ENCODE results near the gene ARVCF. TPM values are rescaled to one million over a fixed set of nuclear protein-coding genes. Genes with fewer than 3 reads are reported as not detected.

Gene ARVCF
- total RNA-seq, 1 donor, result 27.1 TPM

DNA sequence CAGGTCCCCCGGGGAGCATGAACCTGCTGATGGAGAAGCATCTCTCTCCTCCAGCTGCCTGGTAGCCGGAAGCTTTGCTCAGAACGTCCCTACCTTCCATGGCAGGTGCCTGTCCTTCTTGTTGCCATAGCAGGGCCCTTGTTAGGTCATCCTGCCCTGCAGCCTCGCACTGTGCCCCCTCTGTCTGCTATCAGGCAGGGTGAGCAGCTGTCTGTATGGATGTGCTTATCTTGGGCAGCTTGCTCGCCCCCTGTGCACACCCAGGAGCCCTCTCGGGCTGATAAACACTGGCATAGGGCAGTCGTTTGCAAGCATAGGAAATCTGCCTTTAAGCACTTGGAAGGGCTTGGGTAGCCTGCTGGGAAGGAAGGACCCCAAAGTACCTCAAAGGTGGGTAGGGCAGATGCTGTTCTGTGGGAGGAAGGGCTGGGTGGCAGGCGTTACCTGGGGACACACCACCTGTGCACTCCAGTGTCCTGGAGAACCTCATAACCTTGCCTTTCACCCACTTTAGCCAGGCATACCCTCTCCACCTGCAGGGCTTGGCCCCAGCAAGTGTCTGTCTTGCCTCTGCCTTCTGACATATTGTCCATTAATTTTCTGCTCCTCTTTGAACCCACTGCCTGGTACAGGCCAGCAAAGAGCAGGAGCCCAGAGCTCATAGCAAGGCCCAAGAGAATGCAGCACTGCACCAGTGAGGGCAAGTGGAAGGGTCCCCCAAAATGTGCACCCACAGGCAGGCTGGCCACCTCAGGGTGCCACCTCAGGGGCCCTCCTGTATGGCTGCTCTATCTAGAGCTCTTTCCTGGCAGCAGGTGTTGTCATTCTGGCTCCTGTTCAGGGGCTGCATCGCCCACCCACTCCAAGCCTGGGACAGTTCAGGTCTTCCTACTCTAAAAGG lies 83.0 kb downstream of the ARVCF start:
- Histone ChIP-seq H3K27me3 (ENCODE audit: insufficient read depth, low read length) (no peaks in the 10 kb centered on the region), H3K4me3 (ENCODE audit: insufficient read depth, low read length) (no peak overlapping the region), H3K36me3 (ENCODE audit: insufficient read depth, low read length) (no peaks in the 10 kb centered on the region), H4K20me1 (ENCODE audit: insufficient read depth, low read length) (no peaks in the 10 kb centered on the region), H3K4me1 (ENCODE audit: insufficient read depth, low read length) (no peaks in the 10 kb centered on the region), H2AFZ (ENCODE audit: low read length) (no peak overlapping the region), H3K4me2 (ENCODE audit: insufficient read depth, low read length) (no peak overlapping the region), H3K27ac (ENCODE audit: low read depth, low read length) (no peak overlapping the region), H3K9me3 (ENCODE audit: low read depth, low read length) (no peaks in the 10 kb centered on the region), H3K79me2 (ENCODE audit: insufficient read depth, low read length) (peaks cover 10% of the 10 kb centered on the region)
- TF ChIP-seq, protein P1, sequence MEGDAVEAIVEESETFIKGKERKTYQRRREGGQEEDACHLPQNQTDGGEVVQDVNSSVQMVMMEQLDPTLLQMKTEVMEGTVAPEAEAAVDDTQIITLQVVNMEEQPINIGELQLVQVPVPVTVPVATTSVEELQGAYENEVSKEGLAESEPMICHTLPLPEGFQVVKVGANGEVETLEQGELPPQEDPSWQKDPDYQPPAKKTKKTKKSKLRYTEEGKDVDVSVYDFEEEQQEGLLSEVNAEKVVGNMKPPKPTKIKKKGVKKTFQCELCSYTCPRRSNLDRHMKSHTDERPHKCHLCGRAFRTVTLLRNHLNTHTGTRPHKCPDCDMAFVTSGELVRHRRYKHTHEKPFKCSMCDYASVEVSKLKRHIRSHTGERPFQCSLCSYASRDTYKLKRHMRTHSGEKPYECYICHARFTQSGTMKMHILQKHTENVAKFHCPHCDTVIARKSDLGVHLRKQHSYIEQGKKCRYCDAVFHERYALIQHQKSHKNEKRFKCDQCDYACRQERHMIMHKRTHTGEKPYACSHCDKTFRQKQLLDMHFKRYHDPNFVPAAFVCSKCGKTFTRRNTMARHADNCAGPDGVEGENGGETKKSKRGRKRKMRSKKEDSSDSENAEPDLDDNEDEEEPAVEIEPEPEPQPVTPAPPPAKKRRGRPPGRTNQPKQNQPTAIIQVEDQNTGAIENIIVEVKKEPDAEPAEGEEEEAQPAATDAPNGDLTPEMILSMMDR (IDR thresholded peaks at IDR 0.05; ENCODE audit: extremely low read depth, low read depth, low read length), result no peak
- no peak for DNase-seq (ENCODE audit: insufficient read length, low spot score, missing footprints)

DNA sequence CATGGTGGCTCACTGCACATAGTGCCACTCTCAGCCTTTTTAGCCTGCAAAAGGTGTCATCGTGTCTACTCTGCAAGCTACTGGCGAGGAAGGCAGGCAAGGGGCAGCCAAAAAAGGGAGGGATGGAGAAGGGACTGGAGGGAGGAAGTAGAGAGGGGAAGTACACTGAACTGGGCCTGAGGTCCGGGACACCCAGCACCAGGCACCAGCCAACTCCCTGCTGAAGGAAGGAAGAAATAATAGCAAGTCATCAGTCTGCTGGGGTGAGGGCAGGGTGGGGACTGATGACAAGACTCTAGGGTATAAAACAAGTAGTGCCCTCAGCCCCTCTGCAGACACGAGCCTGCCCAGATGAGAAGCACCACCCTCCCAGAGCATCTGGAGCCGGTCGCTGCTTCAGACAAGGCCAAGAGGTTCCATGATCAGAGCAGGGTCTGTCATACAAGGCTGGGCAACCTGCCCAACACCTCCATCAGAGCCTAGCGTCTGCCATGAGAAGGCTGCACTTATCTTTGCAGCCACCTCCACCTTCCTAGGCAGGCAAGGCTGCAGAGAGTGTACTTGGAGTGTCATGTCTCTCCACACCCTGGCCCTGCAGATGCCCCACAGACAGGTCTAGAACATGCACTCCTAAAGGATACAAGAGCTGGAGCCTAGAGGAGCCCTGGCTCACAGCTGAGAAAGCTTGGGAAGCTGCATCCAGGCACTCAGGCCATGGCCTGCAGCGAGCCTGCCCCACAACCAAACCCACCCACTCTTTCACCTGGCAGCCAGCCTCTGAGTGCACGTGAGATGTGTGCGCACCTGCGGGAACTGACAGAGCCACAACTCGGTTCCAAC lies 84.0 kb downstream of the ARVCF start:
- Histone ChIP-seq H3K9me3 (ENCODE audit: low read depth, low read length) (no peaks in the 10 kb centered on the region), H3K4me1 (ENCODE audit: insufficient read depth, low read length) (no peaks in the 10 kb centered on the region), H3K4me3 (ENCODE audit: insufficient read depth, low read length) (no peak overlapping the region), H4K20me1 (ENCODE audit: insufficient read depth, low read length) (no peaks in the 10 kb centered on the region), H3K27ac (ENCODE audit: low read depth, low read length) (no peak overlapping the region), H3K4me2 (ENCODE audit: insufficient read depth, low read length) (no peak overlapping the region), H3K79me2 (ENCODE audit: insufficient read depth, low read length) (peaks cover 6% of the 10 kb centered on the region), H2AFZ (ENCODE audit: low read length) (no peak overlapping the region), H3K36me3 (ENCODE audit: insufficient read depth, low read length) (no peaks in the 10 kb centered on the region), H3K27me3 (ENCODE audit: insufficient read depth, low read length) (no peaks in the 10 kb centered on the region)
- no peak for DNase-seq (ENCODE audit: insufficient read length, low spot score, missing footprints)
- TF ChIP-seq, protein P1 (IDR thresholded peaks at IDR 0.05; ENCODE audit: extremely low read depth, low read depth, low read length), result no peak

DNA sequence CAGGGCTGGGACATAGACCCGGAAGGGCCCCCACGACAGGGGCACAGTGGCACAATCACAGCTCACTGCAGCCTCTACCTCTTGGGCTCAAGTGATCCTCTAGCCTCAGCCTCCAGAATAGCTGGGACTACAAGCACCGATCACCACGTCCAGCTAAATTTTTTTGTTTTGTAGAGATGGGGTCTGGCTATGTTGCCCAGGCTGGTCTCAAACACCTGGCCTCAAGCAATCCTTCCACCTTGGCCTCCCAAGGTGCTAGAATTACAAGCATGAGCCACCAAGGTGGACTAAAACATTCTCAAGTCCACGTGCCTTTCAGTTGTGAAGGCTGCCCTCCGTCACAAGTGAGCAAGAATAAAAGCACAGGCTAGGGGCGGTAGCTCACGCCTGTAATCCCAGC lies 85.1 kb downstream of the ARVCF start:
- Histone ChIP-seq H3K27ac (ENCODE audit: low read depth, low read length) (no peak overlapping the region), H3K79me2 (ENCODE audit: insufficient read depth, low read length) (no peaks in the 10 kb centered on the region), H3K4me3 (ENCODE audit: insufficient read depth, low read length) (no peak overlapping the region), H3K36me3 (ENCODE audit: insufficient read depth, low read length) (no peaks in the 10 kb centered on the region), H3K27me3 (ENCODE audit: insufficient read depth, low read length) (no peaks in the 10 kb centered on the region), H3K4me1 (ENCODE audit: insufficient read depth, low read length) (no peaks in the 10 kb centered on the region), H2AFZ (ENCODE audit: low read length) (no peak overlapping the region), H3K9me3 (ENCODE audit: low read depth, low read length) (no peaks in the 10 kb centered on the region), H3K4me2 (ENCODE audit: insufficient read depth, low read length) (no peak overlapping the region), H4K20me1 (ENCODE audit: insufficient read depth, low read length) (no peaks in the 10 kb centered on the region)
- DNase-seq (ENCODE audit: insufficient read length, low spot score, missing footprints), result no peak
- TF ChIP-seq, protein P1 (IDR thresholded peaks at IDR 0.05; ENCODE audit: extremely low read depth, low read depth, low read length), result no peak
